Neuronal stem cell (in vitro differentiated cells): ENCODE data around the gene NRDE2.

Experiments used
- DNase-seq: peaks from one replicate; pipeline ENCODE4 v3.0.0-alpha.2; 2013; ENCODE audit warnings: low spot score
- H2AFZ ChIP-seq: one replicate; pipeline ENCODE4 v1.6.1; 2013; ENCODE audit warnings: mild to moderate bottlenecking, low read length, inconsistent platforms
- H2AK5ac ChIP-seq: 2 replicates; pipeline ENCODE4 v1.6.1; 2013; ENCODE audit warnings: low read depth, mild to moderate bottlenecking, inconsistent platforms, low read length, moderate library complexity, mixed read lengths
- H2BK120ac ChIP-seq: 2 replicates; pipeline ENCODE4 v1.6.1; 2013; ENCODE audit warnings: low read depth, mild to moderate bottlenecking, inconsistent platforms, low read length, moderate library complexity, mixed read lengths
- H2BK12ac ChIP-seq: one replicate; pipeline ENCODE4 v1.6.1; 2013; ENCODE audit warnings: low read length, inconsistent platforms
- H2BK15ac ChIP-seq: 2 replicates; pipeline ENCODE4 v1.6.1; 2013; ENCODE audit warnings: mild to moderate bottlenecking, low read length, inconsistent platforms, mixed read lengths
- H2BK5ac ChIP-seq: one replicate; pipeline ENCODE4 v1.6.1; 2013; ENCODE audit warnings: inconsistent platforms, mild to moderate bottlenecking, low read length, moderate library complexity
- H3K14ac ChIP-seq: one replicate; pipeline ENCODE4 v1.6.1; 2013; ENCODE audit warnings: low read length, inconsistent platforms
- H3K18ac ChIP-seq: 2 replicates; pipeline ENCODE4 v1.6.1; 2013; ENCODE audit warnings: low read length, inconsistent platforms
- H3K23ac ChIP-seq: 2 replicates; pipeline ENCODE4 v1.6.1; 2013; ENCODE audit warnings: low read depth, mild to moderate bottlenecking, mixed read lengths, low read length, inconsistent platforms; ENCODE audit not compliant: poor library complexity
- H3K27ac ChIP-seq: replicated peaks from 3 replicates; pipeline ENCODE4 v1.5.1; 2013; ENCODE audit warnings: low read length, inconsistent platforms
- H3K27me3 ChIP-seq, 3 experiments: 2 replicates each; pipeline ENCODE4 v1.6.1; 2013; ENCODE audit warnings: low read length in 3 of 3, mild to moderate bottlenecking in 2 of 3, inconsistent platforms in 1 of 3, low read depth in 1 of 3, mixed read lengths in 1 of 3, moderate library complexity in 1 of 3; ENCODE audit not compliant: control insufficient read depth in 3 of 3, insufficient read depth in 3 of 3
- H3K36me3 ChIP-seq, 2 donors: replicated peaks in 1 of 2; 2 replicates each; pipeline ENCODE4 v1.6.1; 2013; ENCODE audit warnings: low read length in 2 of 2; ENCODE audit not compliant: control insufficient read depth in 2 of 2, insufficient read depth in 2 of 2
- H3K4ac ChIP-seq: 2 replicates; pipeline ENCODE4 v1.6.1; 2013; ENCODE audit warnings: inconsistent platforms, mild to moderate bottlenecking, low read length, moderate library complexity
- H3K4me1 ChIP-seq, 2 donors: 1 replicate in 1 of 2; 2 replicates in 1 of 2; pipeline ENCODE4 v1.6.1; 2013; ENCODE audit warnings: low read length in 2 of 2, low read depth in 1 of 2; ENCODE audit not compliant: control insufficient read depth in 2 of 2, insufficient read depth in 1 of 2
- H3K4me2 ChIP-seq: one replicate; pipeline ENCODE4 v1.6.1; 2013; ENCODE audit warnings: mild to moderate bottlenecking, low read length, inconsistent platforms; ENCODE audit not compliant: insufficient read depth, poor library complexity, severe bottlenecking
- H3K4me3 ChIP-seq, 2 donors: 2 replicates each; pipeline ENCODE4 v1.5.1; 2013; ENCODE audit warnings: low read length in 2 of 2, mild to moderate bottlenecking in 2 of 2, inconsistent platforms in 1 of 2, moderate library complexity in 1 of 2
- H3K79me1 ChIP-seq: one replicate; pipeline ENCODE4 v1.6.1; 2013; ENCODE audit warnings: low read depth, mild to moderate bottlenecking, inconsistent platforms, low read length, moderate library complexity
- H3K9ac ChIP-seq: one replicate; pipeline ENCODE4 v1.6.1; 2013; ENCODE audit warnings: mild to moderate bottlenecking, low read depth, low read length, inconsistent platforms; ENCODE audit not compliant: poor library complexity
- H3K9me3 ChIP-seq, 2 donors: replicated peaks in 1 of 2; 2 replicates each; pipeline versions ENCODE3 to v1.6.1; 2013; ENCODE audit warnings: low read length in 2 of 2, mild to moderate bottlenecking in 2 of 2, inconsistent platforms in 1 of 2, low read depth in 1 of 2, mixed read lengths in 1 of 2, moderate library complexity in 1 of 2; ENCODE audit not compliant: control insufficient read depth in 2 of 2, insufficient read depth in 1 of 2
- H4K8ac ChIP-seq: one replicate; pipeline ENCODE4 v1.6.1; 2013; ENCODE audit warnings: low read depth, mild to moderate bottlenecking, inconsistent platforms, low read length, moderate library complexity
- H4K91ac ChIP-seq: one replicate; pipeline ENCODE4 v1.6.1; 2013; ENCODE audit warnings: low read length, low read depth, mild to moderate bottlenecking, inconsistent platforms; ENCODE audit not compliant: poor library complexity
- WGBS, 2 donors: extraction: QIAGEN DNeasy Blood & Tissue Kit; methylation state at CpG; one replicate each; pipeline ENCODE4 v1.1.7; 2013; ENCODE audit warnings: missing lambda C conversion rate in 2 of 2, mixed read lengths in 1 of 2; ENCODE audit not compliant: insufficient read length in 2 of 2, insufficient replicate concordance in 1 of 2; ENCODE audit errors: extremely low coverage in 2 of 2; 5-methylcytosine and 5-hydroxymethylcytosine counted together

NRDE2 gene

DNA sequence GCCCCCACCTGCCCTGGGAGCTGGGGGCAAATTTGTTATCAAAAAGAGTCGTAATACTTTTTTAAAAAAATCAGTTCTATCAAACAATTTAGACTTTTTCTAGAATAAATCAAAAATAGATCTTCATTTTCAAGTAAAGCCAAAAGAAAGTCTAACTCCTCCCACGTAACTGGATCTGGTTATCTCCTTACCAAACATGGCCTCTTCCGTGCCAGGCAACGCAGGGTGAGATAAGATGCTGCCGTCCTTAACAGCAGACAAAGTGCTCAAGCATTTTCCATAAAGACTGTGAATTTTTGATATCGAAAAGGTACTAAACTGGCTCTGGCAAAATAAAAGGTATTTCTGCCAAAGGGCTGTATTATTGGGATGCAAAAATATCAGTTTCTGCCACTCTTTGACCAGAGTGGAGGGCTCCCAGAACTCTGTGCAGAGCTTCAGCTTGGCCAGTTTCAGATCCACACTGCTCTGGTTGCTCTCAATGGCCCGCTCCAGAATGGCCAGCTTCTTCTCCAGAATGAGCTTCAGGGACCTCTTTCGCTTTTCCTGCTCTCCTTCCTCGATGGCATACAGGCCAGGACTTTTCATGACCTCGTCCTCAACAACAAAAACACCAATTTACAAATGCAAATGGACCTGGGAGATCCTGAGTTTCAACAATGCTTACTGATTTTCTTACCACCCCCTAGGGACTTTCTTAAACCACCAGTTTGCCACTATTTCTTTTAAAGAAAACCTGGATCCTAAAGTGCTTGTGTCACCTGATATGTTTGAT is 29.0 kb downstream of the NRDE2 start:
- WGBS, 2 donors: no CpG with 5 or more reads among the region's 10 CpGs
- H3K27ac ChIP-seq: no peak overlapping the region
- no peak for DNase-seq
- no peak overlapping the region for H3K23ac ChIP-seq
- no peak overlapping the region for H2AK5ac ChIP-seq
- H2BK120ac ChIP-seq: no peak overlapping the region
- H3K4ac ChIP-seq: no peak overlapping the region
- no peaks in the 10 kb centered on the region for H3K27me3 ChIP-seq
- H4K8ac ChIP-seq: no peak overlapping the region
- no peak overlapping the region for H2BK12ac ChIP-seq
- H4K91ac ChIP-seq: no peak overlapping the region
- no peak overlapping the region for H2BK15ac ChIP-seq
- H3K4me3 ChIP-seq: no peak overlapping the region
- no peaks in the 10 kb centered on the region for H3K79me1 ChIP-seq
- H3K9me3 ChIP-seq: no peaks in the 10 kb centered on the region
- no peak overlapping the region for H2BK5ac ChIP-seq
- H3K4me1 ChIP-seq: no peaks in the 10 kb centered on the region
- no peak overlapping the region for H3K14ac ChIP-seq
- no peak overlapping the region for H3K9ac ChIP-seq
- no peak overlapping the region for H3K18ac ChIP-seq
- no peak overlapping the region for H2AFZ ChIP-seq
- peaks cover 15 to 81% of the 10 kb centered on the region in 2 donors for H3K36me3 ChIP-seq
- H3K4me2 ChIP-seq: no peak overlapping the region

DNA sequence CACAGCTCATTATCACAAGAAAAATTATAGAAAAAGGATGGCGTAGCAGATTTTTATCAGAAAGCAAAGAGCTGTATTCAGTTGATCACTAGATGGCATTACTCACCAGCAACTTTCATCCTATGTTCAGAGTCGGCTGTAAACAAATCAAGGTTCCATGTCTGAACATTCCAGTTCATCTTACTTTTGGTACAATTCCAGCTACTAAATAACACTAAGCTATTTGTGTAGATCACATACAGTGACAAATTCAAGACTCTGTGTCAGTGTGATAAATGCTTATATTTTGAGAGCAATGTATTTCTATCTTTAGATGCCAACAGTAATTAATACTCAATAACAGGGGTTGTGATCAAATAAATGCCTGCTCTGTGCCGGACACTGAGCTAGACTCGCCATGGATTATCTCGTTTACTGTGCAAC is 30.1 kb downstream of the NRDE2 start:
- no peak overlapping the region for H3K4me2 ChIP-seq
- H3K23ac ChIP-seq: no peak overlapping the region
- H2AFZ ChIP-seq: no peak overlapping the region
- H3K4ac ChIP-seq: no peak overlapping the region
- H2BK5ac ChIP-seq: no peak overlapping the region
- H2BK120ac ChIP-seq: no peak overlapping the region
- no peak overlapping the region for H3K27ac ChIP-seq
- no CpG with 5 or more reads among the region's 5 CpGs for WGBS, 2 donors
- no peaks in the 10 kb centered on the region for H3K9me3 ChIP-seq
- DNase-seq: no peak
- H3K14ac ChIP-seq: no peak overlapping the region
- peaks cover 14 to 82% of the 10 kb centered on the region in 2 donors for H3K36me3 ChIP-seq
- H2BK12ac ChIP-seq: no peak overlapping the region
- no peak overlapping the region for H4K8ac ChIP-seq
- no peak overlapping the region for H2AK5ac ChIP-seq
- H3K18ac ChIP-seq: no peak overlapping the region
- H4K91ac ChIP-seq: no peak overlapping the region
- H3K79me1 ChIP-seq: no peaks in the 10 kb centered on the region
- no peak overlapping the region for H2BK15ac ChIP-seq
- H3K27me3 ChIP-seq: no peaks in the 10 kb centered on the region
- no peak overlapping the region for H3K9ac ChIP-seq
- H3K4me1 ChIP-seq: no peaks in the 10 kb centered on the region
- no peak overlapping the region for H3K4me3 ChIP-seq

DNA sequence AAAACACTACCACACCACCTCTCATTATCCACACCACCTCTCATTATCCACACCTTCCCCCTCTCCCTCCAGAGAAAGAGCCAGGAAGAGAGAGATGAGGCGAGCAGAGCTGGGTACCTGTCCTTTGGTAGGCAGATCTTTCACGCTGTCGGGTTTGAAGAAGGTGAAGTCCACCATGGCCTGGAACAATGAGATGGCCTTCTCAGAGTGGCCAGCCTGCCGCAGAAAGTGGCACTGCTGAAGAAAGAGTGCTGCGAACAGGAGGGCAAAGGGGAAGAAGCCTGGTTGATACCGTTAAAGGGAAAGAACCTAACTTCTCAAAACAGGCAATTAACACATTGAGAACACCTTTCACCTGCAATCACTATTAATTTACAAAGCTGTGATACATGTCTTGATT is 30.6 kb downstream of the NRDE2 start:
- no peak overlapping the region for H2BK5ac ChIP-seq
- no peak overlapping the region for H3K4me3 ChIP-seq
- no peak overlapping the region for H4K91ac ChIP-seq
- no peak overlapping the region for H2BK120ac ChIP-seq
- H3K27me3 ChIP-seq: no peaks in the 10 kb centered on the region
- H2BK15ac ChIP-seq: no peak overlapping the region
- no peaks in the 10 kb centered on the region for H3K9me3 ChIP-seq
- H2BK12ac ChIP-seq: no peak overlapping the region
- no peak overlapping the region for H3K9ac ChIP-seq
- H2AFZ ChIP-seq: no peak overlapping the region
- H3K14ac ChIP-seq: no peak overlapping the region
- H3K4me1 ChIP-seq: no peaks in the 10 kb centered on the region
- H3K4ac ChIP-seq: no peak overlapping the region
- no CpG with 5 or more reads among the region's 6 CpGs for WGBS, 2 donors
- H3K18ac ChIP-seq: no peak overlapping the region
- H3K36me3 ChIP-seq: peaks cover 14 to 88% of the 10 kb centered on the region in 2 donors
- no peaks in the 10 kb centered on the region for H3K79me1 ChIP-seq
- no peak overlapping the region for H3K23ac ChIP-seq
- DNase-seq: no peak
- H4K8ac ChIP-seq: no peak overlapping the region
- no peak overlapping the region for H3K4me2 ChIP-seq
- H2AK5ac ChIP-seq: no peak overlapping the region
- no peak overlapping the region for H3K27ac ChIP-seq

DNA sequence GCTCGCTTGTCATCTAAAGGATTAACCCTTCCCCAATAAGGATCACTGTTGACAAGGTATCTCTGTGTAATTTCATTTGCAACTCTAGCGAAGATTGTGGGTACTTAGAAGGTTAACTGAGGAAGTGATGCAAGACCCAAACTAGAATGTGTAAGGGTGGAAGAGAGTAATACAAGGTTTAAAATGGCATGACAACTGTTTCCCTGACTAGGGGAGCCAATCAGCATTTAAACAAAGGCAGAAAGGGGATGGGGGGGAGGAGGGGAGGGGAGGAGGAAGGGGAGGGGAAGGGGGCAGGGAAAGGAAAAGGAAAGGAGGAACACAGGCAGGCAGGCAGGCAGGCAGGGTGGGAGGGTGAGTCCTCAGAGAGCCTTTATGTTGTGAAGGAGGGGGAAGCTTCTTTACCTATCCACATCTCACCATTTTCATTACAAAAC is 31.1 kb downstream of the NRDE2 start:
- H3K9me3 ChIP-seq: no peaks in the 10 kb centered on the region
- no peak overlapping the region for H3K4me3 ChIP-seq
- H2AK5ac ChIP-seq: no peak overlapping the region
- no peaks in the 10 kb centered on the region for H3K27me3 ChIP-seq
- H3K4ac ChIP-seq: no peak overlapping the region
- H2AFZ ChIP-seq: no peak overlapping the region
- no peak overlapping the region for H3K18ac ChIP-seq
- H2BK5ac ChIP-seq: no peak overlapping the region
- H3K27ac ChIP-seq: no peak overlapping the region
- no peak overlapping the region for H2BK120ac ChIP-seq
- no peak overlapping the region for H3K14ac ChIP-seq
- no peaks in the 10 kb centered on the region for H3K79me1 ChIP-seq
- H2BK12ac ChIP-seq: no peak overlapping the region
- no peaks in the 10 kb centered on the region for H3K4me1 ChIP-seq
- no peak overlapping the region for H3K23ac ChIP-seq
- no peak overlapping the region for H4K91ac ChIP-seq
- H3K36me3 ChIP-seq: peaks cover 14 to 91% of the 10 kb centered on the region in 2 donors
- no peak overlapping the region for H4K8ac ChIP-seq
- WGBS, 2 donors: no CpG with 5 or more reads among the region's 2 CpGs
- DNase-seq: no peak
- no peak overlapping the region for H2BK15ac ChIP-seq
- H3K4me2 ChIP-seq: no peak overlapping the region
- no peak overlapping the region for H3K9ac ChIP-seq
